ENCODE measurements around the gene LSM14B. TPM values are rescaled to one million over a fixed set of nuclear protein-coding genes. Genes with fewer than 3 reads are reported as not detected.

LSM14B gene
- total RNA-seq, 1 experiment from 2014 or later = 73.5 TPM

DNA sequence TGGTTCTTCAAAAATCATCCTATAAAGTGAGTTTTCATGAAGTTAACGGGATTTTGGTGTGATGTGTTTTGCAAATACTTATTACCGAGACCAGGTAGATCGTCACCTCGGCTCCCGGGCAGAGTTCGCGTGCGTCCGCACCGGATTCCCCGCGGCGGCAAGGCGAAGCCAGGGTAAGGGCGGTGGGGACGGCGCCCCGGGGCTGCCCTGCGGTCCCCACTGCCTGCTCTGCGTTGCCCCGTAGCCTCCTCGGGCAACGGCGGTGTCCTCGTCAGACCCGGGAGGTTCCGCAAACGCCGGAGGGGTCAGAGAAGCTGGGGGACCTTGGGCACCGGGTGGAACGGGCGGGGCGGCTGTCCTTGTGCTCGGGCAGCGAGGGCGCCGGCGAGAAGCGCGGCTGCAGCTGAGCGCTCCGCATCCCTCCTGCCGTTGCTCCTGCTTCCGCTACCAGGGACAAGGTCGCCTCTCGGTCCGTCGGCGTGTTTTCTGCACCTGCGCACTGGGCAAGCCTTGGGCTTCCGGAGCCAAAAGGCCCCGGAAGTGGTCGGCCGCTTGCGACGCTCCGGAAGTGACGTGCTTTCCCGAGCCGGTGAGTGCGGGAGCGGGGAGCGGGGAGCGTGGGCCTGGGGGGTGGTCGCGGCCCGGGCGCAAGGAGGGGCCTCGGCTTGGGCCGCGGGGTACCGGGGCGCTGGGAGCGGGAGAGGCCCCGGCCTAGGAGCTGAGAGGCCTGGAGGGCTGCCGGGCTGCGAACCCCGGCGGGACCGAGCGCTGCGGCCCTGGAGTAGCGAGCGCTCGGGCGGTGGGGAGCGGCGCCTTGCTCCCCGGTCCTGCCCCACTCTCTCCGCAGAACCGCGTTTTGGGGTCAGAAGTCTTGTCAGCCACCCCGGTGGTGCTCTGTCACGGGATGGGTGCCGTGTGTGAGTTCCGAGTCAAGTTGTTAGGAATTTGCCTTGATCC lies 60.5 kb downstream of the LSM14B start, which contains the start of gene MTG2 (continued):
- no peak for TF ChIP-seq ZNF219 (CRISPR knock-in tag; IDR thresholded peaks at IDR 0.05; ENCODE audit: borderline replicate concordance)
- TF ChIP-seq RORB (CRISPR knock-in tag; IDR thresholded peaks at IDR 0.05) = no peak
- TF ChIP-seq, protein P1, sequence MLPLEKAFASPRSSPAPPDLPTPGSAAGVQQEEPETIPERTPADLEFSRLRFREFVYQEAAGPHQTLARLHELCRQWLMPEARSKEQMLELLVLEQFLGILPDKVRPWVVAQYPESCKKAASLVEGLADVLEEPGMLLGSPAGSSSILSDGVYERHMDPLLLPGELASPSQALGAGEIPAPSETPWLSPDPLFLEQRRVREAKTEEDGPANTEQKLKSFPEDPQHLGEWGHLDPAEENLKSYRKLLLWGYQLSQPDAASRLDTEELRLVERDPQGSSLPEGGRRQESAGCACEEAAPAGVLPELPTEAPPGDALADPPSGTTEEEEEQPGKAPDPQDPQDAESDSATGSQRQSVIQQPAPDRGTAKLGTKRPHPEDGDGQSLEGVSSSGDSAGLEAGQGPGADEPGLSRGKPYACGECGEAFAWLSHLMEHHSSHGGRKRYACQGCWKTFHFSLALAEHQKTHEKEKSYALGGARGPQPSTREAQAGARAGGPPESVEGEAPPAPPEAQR (CRISPR knock-in tag; IDR thresholded peaks at IDR 0.05) = no peak
- TF ChIP-seq, protein P2, sequence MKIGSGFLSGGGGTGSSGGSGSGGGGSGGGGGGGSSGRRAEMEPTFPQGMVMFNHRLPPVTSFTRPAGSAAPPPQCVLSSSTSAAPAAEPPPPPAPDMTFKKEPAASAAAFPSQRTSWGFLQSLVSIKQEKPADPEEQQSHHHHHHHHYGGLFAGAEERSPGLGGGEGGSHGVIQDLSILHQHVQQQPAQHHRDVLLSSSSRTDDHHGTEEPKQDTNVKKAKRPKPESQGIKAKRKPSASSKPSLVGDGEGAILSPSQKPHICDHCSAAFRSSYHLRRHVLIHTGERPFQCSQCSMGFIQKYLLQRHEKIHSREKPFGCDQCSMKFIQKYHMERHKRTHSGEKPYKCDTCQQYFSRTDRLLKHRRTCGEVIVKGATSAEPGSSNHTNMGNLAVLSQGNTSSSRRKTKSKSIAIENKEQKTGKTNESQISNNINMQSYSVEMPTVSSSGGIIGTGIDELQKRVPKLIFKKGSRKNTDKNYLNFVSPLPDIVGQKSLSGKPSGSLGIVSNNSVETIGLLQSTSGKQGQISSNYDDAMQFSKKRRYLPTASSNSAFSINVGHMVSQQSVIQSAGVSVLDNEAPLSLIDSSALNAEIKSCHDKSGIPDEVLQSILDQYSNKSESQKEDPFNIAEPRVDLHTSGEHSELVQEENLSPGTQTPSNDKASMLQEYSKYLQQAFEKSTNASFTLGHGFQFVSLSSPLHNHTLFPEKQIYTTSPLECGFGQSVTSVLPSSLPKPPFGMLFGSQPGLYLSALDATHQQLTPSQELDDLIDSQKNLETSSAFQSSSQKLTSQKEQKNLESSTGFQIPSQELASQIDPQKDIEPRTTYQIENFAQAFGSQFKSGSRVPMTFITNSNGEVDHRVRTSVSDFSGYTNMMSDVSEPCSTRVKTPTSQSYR (CRISPR knock-in tag; IDR thresholded peaks at IDR 0.05) = peak; percentile 79; the same call in 1 of the 2 replicates
- peak; percentile 59; the same call in 1 of the 2 replicates for TF ChIP-seq E2F1 (CRISPR knock-in tag; IDR thresholded peaks at IDR 0.05)
- 0 out of 2 replicates have a peak, but pooled peaks have one; percentile 3 for TF ChIP-seq ATF6 (CRISPR knock-in tag; IDR thresholded peaks at IDR 0.05)
- TF ChIP-seq ZNF263 (CRISPR knock-in tag; IDR thresholded peaks at IDR 0.05; ENCODE audit: low read depth) = no peak
- TF ChIP-seq NR2C2 (CRISPR knock-in tag; IDR thresholded peaks at IDR 0.05) = peak; percentile 73
- 0 out of 2 replicates have a peak, but pooled peaks have one; percentile 42 for TF ChIP-seq ZBTB43 (CRISPR knock-in tag; IDR thresholded peaks at IDR 0.05)
- no peak; the same call in 1 of the 2 replicates for TF ChIP-seq SMAD3 (CRISPR knock-in tag; IDR thresholded peaks at IDR 0.05; ENCODE audit: borderline replicate concordance)
- TF ChIP-seq HMGA2 (CRISPR knock-in tag; IDR thresholded peaks at IDR 0.05) = no peak
- TF ChIP-seq ZNF317 (CRISPR knock-in tag; IDR thresholded peaks at IDR 0.05; ENCODE audit: borderline replicate concordance, low read depth) = no peak
- no peak for TF ChIP-seq ERG (CRISPR knock-in tag; IDR thresholded peaks at IDR 0.05)
- TF ChIP-seq TEAD1 (CRISPR knock-in tag; IDR thresholded peaks at IDR 0.05) = peak; percentile 38; the same call in 1 of the 2 replicates
- TF ChIP-seq CBFB (CRISPR knock-in tag; IDR thresholded peaks at IDR 0.05; ENCODE audit: low read depth) = peak; percentile 97
- TF ChIP-seq, protein P3, sequence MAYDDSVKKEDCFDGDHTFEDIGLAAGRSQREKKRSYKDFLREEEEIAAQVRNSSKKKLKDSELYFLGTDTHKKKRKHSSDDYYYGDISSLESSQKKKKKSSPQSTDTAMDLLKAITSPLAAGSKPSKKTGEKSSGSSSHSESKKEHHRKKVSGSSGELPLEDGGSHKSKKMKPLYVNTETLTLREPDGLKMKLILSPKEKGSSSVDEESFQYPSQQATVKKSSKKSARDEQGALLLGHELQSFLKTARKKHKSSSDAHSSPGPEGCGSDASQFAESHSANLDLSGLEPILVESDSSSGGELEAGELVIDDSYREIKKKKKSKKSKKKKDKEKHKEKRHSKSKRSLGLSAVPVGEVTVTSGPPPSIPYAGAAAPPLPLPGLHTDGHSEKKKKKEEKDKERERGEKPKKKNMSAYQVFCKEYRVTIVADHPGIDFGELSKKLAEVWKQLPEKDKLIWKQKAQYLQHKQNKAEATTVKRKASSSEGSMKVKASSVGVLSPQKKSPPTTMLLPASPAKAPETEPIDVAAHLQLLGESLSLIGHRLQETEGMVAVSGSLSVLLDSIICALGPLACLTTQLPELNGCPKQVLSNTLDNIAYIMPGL (CRISPR knock-in tag; IDR thresholded peaks at IDR 0.05) = peak; percentile 71
- TF ChIP-seq TP53 (CRISPR knock-in tag; IDR thresholded peaks at IDR 0.05) = peak; percentile 88
- TF ChIP-seq OVOL2 (CRISPR knock-in tag; IDR thresholded peaks at IDR 0.05; ENCODE audit: borderline replicate concordance) = no peak
- no peak for TF ChIP-seq ZNF425 (CRISPR knock-in tag; conservative IDR thresholded peaks at IDR 0.05)
- peak; percentile 75; the same call in 1 of the 2 replicates for TF ChIP-seq ZNF232 (CRISPR knock-in tag; IDR thresholded peaks at IDR 0.05)
